WTC11 (cell line): ENCODE measurements around the gene RIF1. TPM values are rescaled to one million over a fixed set of nuclear protein-coding genes. Genes with fewer than 3 reads are reported as not detected.

Experiments used
- ATAC-seq: fragments of 200-7000 bp; cut with Tn5 transposase; 2 replicates; pipeline ENCODE4 v1.10.0; 2021; ENCODE audit warnings: mild to moderate bottlenecking, moderate library complexity
- CTCF ChIA-PET: fragments of 300-600 bp; sonication (Branson Sonifier 250); formaldehyde crosslinking; loops from one replicate; lab custom pipeline; 2021; ENCODE audit warnings: antibody characterized with exemption; lab: Charles Lee
- POLR2A ChIA-PET: fragments of 350-600 bp; sonication (Branson Sonifier 250); formaldehyde crosslinking; loops from one replicate; lab custom pipeline; 2021; ENCODE audit warnings: antibody characterized with exemption; lab: Charles Lee
- DNase-seq: peaks from one replicate; pipeline ENCODE4 v3.0.0; 2021; ENCODE audit warnings: low spot score
- H3K27ac Mint-ChIP-seq: 2 replicates; pipeline ENCODE4 v1.8.0; 2021; ENCODE audit warnings: mixed read lengths
- H3K27me3 Mint-ChIP-seq: 2 replicates; pipeline ENCODE4 v1.8.0; 2021; ENCODE audit warnings: low read depth, mild to moderate bottlenecking, moderate library complexity, mixed read lengths
- H3K36me3 Mint-ChIP-seq: 2 replicates; pipeline ENCODE4 v1.8.0; 2021; ENCODE audit warnings: mixed read lengths
- H3K4me1 Mint-ChIP-seq: 2 replicates; pipeline ENCODE4 v1.8.0; 2022; ENCODE audit warnings: mixed read lengths
- H3K4me3 Mint-ChIP-seq: 2 replicates; pipeline ENCODE4 v1.8.0; 2021; ENCODE audit warnings: mild to moderate bottlenecking, moderate library complexity, mixed read lengths
- H3K9me3 Mint-ChIP-seq: 2 replicates; pipeline ENCODE4 v1.8.0; 2021; ENCODE audit warnings: mixed read lengths
- ATF1 ChIP-seq: sonication (generic); formaldehyde crosslinking; IDR thresholded peaks from 2 replicates; pipeline ENCODE4 v1.8.1; 2023; ENCODE audit warnings: mild to moderate bottlenecking, moderate library complexity, missing genetic modification reagents
- ESRRA ChIP-seq: sonication (generic); formaldehyde crosslinking; IDR thresholded peaks from 2 replicates; pipeline ENCODE4 v1.8.1; 2022; ENCODE audit warnings: mild to moderate bottlenecking, missing genetic modification reagents, borderline replicate concordance
- FOXJ3 ChIP-seq: sonication (generic); formaldehyde crosslinking; IDR thresholded peaks from 2 replicates; pipeline ENCODE4 v1.9.0; 2021; ENCODE audit warnings: missing genetic modification reagents, mild to moderate bottlenecking, borderline replicate concordance
- FOXP1 ChIP-seq: sonication (generic); formaldehyde crosslinking; IDR thresholded peaks from 2 replicates; pipeline ENCODE4 v1.8.0; 2022; ENCODE audit warnings: missing genetic modification reagents, mild to moderate bottlenecking, moderate library complexity, borderline replicate concordance
- HMGA2 ChIP-seq: fragments of 250-450 bp; sonication (Bioruptor Pico); IDR thresholded peaks from 2 replicates; pipeline ENCODE4 v1.4.0; 2021; ENCODE audit warnings: mild to moderate bottlenecking, moderate library complexity
- JUN ChIP-seq: sonication (generic); formaldehyde crosslinking; IDR thresholded peaks from 2 replicates; pipeline ENCODE4 v1.8.0; 2023; ENCODE audit warnings: mild to moderate bottlenecking, missing genetic modification reagents
- NFATC4 ChIP-seq: fragments of 250-450 bp; sonication (Bioruptor Pico); IDR thresholded peaks from 2 replicates; pipeline ENCODE4 v1.9.0; 2021; ENCODE audit warnings: mild to moderate bottlenecking
- NR3C1 ChIP-seq: sonication (generic); formaldehyde crosslinking; conservative IDR thresholded peaks from 2 replicates; pipeline ENCODE4 v1.8.1; 2023; ENCODE audit warnings: low read depth, mild to moderate bottlenecking, missing genetic modification reagents
- RORB ChIP-seq: fragments of 250-450 bp; sonication (Bioruptor Pico); IDR thresholded peaks from 2 replicates; pipeline ENCODE4 v1.9.0; 2021; ENCODE audit warnings: mild to moderate bottlenecking
- SMAD4 ChIP-seq: sonication (generic); formaldehyde crosslinking; IDR thresholded peaks from 2 replicates; pipeline ENCODE4 v1.8.0; 2022; ENCODE audit warnings: mild to moderate bottlenecking, missing genetic modification reagents
- TEAD4 ChIP-seq: sonication (generic); formaldehyde crosslinking; IDR thresholded peaks from 2 replicates; pipeline ENCODE4 v1.8.0; 2022; ENCODE audit warnings: mild to moderate bottlenecking, missing genetic modification reagents
- ZNF219 ChIP-seq: sonication (generic); formaldehyde crosslinking; IDR thresholded peaks from 2 replicates; pipeline ENCODE4 v1.8.0; 2023; ENCODE audit warnings: missing genetic modification reagents, mild to moderate bottlenecking, borderline replicate concordance
- ZNF317 ChIP-seq: sonication (generic); formaldehyde crosslinking; IDR thresholded peaks from 2 replicates; pipeline ENCODE4 v1.8.1; 2023; ENCODE audit warnings: low read depth, mild to moderate bottlenecking, moderate library complexity, missing genetic modification reagents, borderline replicate concordance
- ZNF416 ChIP-seq: fragments of 250-450 bp; sonication (Bioruptor Pico); IDR thresholded peaks from 2 replicates; pipeline ENCODE4 v1.9.0; 2021; ENCODE audit warnings: mild to moderate bottlenecking, inconsistent platforms
- ZNF423 ChIP-seq: fragments of 250-450 bp; sonication (Bioruptor Pico); IDR thresholded peaks from 2 replicates; pipeline ENCODE4 v2.1.2; 2022; ENCODE audit warnings: mild to moderate bottlenecking, moderate library complexity
- ZNF671 ChIP-seq: fragments of 250-450 bp; sonication (Bioruptor Pico); IDR thresholded peaks from 2 replicates; pipeline ENCODE4 v1.8.0; 2021; ENCODE audit warnings: mild to moderate bottlenecking
- total RNA-seq: library from RNA; stranded (reverse); gene quantifications from 3 replicates; pipeline ENCODE4 v1.2.3, GENCODE V29; 2021
- TF ChIP-seq, protein P1 (sequence below): sonication (generic); formaldehyde crosslinking; IDR thresholded peaks from 2 replicates; pipeline ENCODE4 v1.8.1; 2023; ENCODE audit warnings: mild to moderate bottlenecking, missing genetic modification reagents
- TF ChIP-seq, protein P2 (sequence below): sonication (generic); formaldehyde crosslinking; IDR thresholded peaks from 2 replicates; pipeline ENCODE4 v1.8.1; 2023; ENCODE audit warnings: mild to moderate bottlenecking, missing genetic modification reagents, borderline replicate concordance
- TF ChIP-seq, protein P3 (sequence below): fragments of 250-450 bp; sonication (Bioruptor Pico); IDR thresholded peaks from 2 replicates; pipeline ENCODE4 v1.9.0; 2021; ENCODE audit warnings: mild to moderate bottlenecking, borderline replicate concordance
- TF ChIP-seq, protein P4 (sequence below): sonication (generic); formaldehyde crosslinking; IDR thresholded peaks from 2 replicates; pipeline ENCODE4 v1.8.0; 2022; ENCODE audit warnings: missing genetic modification reagents

Gene RIF1
- total RNA-seq, 1 experiment from 2014 or later = 96.9 TPM

DNA sequence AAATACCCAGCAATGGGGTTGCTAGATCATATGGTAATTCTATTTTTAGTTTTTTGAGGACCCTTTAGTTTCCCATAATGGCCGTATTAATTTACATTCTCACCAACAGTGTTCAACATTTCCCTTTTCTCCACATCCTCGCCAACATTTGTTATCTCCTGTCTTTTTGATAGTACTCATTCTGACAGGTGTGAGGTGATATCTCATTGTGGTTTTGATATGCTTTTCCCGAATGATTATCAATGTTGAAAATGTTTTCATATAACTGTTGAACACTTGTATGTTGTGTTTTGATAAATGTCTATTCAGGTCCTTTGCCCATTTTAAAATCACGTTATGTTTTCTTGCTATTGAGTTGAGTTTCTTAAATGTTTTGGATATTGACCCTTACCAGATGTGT is 5.8 kb upstream of the RIF1 start:
- ChIA-PET CTCF (interaction anchor here (0.6 kb wide), 1 partner anchor 856 kb away, joined by 3 read pairs; no protein-coding TSS in a partner anchor), POLR2A (interaction anchor here (0.7 kb wide), 2 partner anchors 9 to 703 kb away, joined by 3 read pairs; no protein-coding TSS in a partner anchor)

More for the DNA sequence above, 5.8 kb upstream of the RIF1 start:
- Mint-ChIP-seq H3K27ac (no peak overlapping the region), H3K4me1 (peaks cover 7% of the 10 kb centered on the region), H3K4me3 (no peak overlapping the region), H3K36me3 (peaks cover 3% of the 10 kb centered on the region; the same call in 1 of the 2 replicates), H3K27me3 (no peaks in the 10 kb centered on the region; the same call in 1 of the 2 replicates), H3K9me3 (peaks cover 4% of the 10 kb centered on the region)
- TF ChIP-seq ESRRA (no peak), FOXP1 (CRISPR knock-in tag) (no peak), NFATC4 (CRISPR knock-in tag) (no peak), JUN (CRISPR knock-in tag) (no peak), ZNF416 (no peak), ZNF219 (no peak), TEAD4 (CRISPR knock-in tag) (no peak), SMAD4 (CRISPR knock-in tag) (no peak), FOXJ3 (CRISPR knock-in tag) (no peak), RORB (no peak), ZNF423 (no peak), NR3C1 (CRISPR knock-in tag) (no peak), HMGA2 (no peak), ZNF317 (CRISPR knock-in tag) (no peak), ATF1 (no peak), ZNF671 (no peak)
- TF ChIP-seq, protein P1, sequence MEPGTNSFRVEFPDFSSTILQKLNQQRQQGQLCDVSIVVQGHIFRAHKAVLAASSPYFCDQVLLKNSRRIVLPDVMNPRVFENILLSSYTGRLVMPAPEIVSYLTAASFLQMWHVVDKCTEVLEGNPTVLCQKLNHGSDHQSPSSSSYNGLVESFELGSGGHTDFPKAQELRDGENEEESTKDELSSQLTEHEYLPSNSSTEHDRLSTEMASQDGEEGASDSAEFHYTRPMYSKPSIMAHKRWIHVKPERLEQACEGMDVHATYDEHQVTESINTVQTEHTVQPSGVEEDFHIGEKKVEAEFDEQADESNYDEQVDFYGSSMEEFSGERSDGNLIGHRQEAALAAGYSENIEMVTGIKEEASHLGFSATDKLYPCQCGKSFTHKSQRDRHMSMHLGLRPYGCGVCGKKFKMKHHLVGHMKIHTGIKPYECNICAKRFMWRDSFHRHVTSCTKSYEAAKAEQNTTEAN (CRISPR knock-in tag) = no peak
- TF ChIP-seq, protein P2, sequence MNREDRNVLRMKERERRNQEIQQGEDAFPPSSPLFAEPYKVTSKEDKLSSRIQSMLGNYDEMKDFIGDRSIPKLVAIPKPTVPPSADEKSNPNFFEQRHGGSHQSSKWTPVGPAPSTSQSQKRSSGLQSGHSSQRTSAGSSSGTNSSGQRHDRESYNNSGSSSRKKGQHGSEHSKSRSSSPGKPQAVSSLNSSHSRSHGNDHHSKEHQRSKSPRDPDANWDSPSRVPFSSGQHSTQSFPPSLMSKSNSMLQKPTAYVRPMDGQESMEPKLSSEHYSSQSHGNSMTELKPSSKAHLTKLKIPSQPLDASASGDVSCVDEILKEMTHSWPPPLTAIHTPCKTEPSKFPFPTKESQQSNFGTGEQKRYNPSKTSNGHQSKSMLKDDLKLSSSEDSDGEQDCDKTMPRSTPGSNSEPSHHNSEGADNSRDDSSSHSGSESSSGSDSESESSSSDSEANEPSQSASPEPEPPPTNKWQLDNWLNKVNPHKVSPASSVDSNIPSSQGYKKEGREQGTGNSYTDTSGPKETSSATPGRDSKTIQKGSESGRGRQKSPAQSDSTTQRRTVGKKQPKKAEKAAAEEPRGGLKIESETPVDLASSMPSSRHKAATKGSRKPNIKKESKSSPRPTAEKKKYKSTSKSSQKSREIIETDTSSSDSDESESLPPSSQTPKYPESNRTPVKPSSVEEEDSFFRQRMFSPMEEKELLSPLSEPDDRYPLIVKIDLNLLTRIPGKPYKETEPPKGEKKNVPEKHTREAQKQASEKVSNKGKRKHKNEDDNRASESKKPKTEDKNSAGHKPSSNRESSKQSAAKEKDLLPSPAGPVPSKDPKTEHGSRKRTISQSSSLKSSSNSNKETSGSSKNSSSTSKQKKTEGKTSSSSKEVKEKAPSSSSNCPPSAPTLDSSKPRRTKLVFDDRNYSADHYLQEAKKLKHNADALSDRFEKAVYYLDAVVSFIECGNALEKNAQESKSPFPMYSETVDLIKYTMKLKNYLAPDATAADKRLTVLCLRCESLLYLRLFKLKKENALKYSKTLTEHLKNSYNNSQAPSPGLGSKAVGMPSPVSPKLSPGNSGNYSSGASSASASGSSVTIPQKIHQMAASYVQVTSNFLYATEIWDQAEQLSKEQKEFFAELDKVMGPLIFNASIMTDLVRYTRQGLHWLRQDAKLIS (CRISPR knock-in tag) = no peak
- TF ChIP-seq, protein P3, sequence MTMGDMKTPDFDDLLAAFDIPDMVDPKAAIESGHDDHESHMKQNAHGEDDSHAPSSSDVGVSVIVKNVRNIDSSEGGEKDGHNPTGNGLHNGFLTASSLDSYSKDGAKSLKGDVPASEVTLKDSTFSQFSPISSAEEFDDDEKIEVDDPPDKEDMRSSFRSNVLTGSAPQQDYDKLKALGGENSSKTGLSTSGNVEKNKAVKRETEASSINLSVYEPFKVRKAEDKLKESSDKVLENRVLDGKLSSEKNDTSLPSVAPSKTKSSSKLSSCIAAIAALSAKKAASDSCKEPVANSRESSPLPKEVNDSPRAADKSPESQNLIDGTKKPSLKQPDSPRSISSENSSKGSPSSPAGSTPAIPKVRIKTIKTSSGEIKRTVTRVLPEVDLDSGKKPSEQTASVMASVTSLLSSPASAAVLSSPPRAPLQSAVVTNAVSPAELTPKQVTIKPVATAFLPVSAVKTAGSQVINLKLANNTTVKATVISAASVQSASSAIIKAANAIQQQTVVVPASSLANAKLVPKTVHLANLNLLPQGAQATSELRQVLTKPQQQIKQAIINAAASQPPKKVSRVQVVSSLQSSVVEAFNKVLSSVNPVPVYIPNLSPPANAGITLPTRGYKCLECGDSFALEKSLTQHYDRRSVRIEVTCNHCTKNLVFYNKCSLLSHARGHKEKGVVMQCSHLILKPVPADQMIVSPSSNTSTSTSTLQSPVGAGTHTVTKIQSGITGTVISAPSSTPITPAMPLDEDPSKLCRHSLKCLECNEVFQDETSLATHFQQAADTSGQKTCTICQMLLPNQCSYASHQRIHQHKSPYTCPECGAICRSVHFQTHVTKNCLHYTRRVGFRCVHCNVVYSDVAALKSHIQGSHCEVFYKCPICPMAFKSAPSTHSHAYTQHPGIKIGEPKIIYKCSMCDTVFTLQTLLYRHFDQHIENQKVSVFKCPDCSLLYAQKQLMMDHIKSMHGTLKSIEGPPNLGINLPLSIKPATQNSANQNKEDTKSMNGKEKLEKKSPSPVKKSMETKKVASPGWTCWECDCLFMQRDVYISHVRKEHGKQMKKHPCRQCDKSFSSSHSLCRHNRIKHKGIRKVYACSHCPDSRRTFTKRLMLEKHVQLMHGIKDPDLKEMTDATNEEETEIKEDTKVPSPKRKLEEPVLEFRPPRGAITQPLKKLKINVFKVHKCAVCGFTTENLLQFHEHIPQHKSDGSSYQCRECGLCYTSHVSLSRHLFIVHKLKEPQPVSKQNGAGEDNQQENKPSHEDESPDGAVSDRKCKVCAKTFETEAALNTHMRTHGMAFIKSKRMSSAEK (CRISPR knock-in tag) = no peak
- TF ChIP-seq, protein P4, sequence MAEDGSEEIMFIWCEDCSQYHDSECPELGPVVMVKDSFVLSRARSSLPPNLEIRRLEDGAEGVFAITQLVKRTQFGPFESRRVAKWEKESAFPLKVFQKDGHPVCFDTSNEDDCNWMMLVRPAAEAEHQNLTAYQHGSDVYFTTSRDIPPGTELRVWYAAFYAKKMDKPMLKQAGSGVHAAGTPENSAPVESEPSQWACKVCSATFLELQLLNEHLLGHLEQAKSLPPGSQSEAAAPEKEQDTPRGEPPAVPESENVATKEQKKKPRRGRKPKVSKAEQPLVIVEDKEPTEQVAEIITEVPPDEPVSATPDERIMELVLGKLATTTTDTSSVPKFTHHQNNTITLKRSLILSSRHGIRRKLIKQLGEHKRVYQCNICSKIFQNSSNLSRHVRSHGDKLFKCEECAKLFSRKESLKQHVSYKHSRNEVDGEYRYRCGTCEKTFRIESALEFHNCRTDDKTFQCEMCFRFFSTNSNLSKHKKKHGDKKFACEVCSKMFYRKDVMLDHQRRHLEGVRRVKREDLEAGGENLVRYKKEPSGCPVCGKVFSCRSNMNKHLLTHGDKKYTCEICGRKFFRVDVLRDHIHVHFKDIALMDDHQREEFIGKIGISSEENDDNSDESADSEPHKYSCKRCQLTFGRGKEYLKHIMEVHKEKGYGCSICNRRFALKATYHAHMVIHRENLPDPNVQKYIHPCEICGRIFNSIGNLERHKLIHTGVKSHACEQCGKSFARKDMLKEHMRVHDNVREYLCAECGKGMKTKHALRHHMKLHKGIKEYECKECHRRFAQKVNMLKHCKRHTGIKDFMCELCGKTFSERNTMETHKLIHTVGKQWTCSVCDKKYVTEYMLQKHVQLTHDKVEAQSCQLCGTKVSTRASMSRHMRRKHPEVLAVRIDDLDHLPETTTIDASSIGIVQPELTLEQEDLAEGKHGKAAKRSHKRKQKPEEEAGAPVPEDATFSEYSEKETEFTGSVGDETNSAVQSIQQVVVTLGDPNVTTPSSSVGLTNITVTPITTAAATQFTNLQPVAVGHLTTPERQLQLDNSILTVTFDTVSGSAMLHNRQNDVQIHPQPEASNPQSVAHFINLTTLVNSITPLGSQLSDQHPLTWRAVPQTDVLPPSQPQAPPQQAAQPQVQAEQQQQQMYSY = no peak
- ATAC-seq = no peak
- no peak for DNase-seq
